ENCODE results near the gene STIM2.

Gene STIM2

GRCh38 chr4:26884026-26884425 lies 23.4 kb downstream of the STIM2 start:
- TF ChIP-seq TEAD4 (IDR thresholded peaks at IDR 0.05) (no peak), ZBTB7A (IDR thresholded peaks at IDR 0.05; ENCODE audit: low read depth) (no peak), USF1 (IDR thresholded peaks at IDR 0.05) (no peak)

- TF ChIP-seq CREB1 (IDR thresholded peaks at IDR 0.05; ENCODE audit: low read depth): no peak
- no peak for TF ChIP-seq NFIC (IDR thresholded peaks at IDR 0.05)
These were observed 23.9 kb downstream of the STIM2 start for GRCh38 chr4:26884486-26884988.

- TF ChIP-seq MAX (IDR thresholded peaks at IDR 0.05): no peak
- no peak for TF ChIP-seq REST (IDR thresholded peaks at IDR 0.05; ENCODE audit: low read depth)
- no peak for TF ChIP-seq CEBPB (IDR thresholded peaks at IDR 0.05)
- no peak for TF ChIP-seq TCF12 (IDR thresholded peaks at IDR 0.05; ENCODE audit: low read depth)
- TF ChIP-seq RAD21 (IDR thresholded peaks at IDR 0.05; ENCODE audit: low read depth): no peak
- TF ChIP-seq CREB1 (IDR thresholded peaks at IDR 0.05; ENCODE audit: low read depth): no peak
- TF ChIP-seq YY1 (IDR thresholded peaks at IDR 0.05; ENCODE audit: low read depth): no peak
- no peak for TF ChIP-seq FOXM1 (IDR thresholded peaks at IDR 0.05; ENCODE audit: borderline replicate concordance, low read depth)
- TF ChIP-seq EP300 (IDR thresholded peaks at IDR 0.05; ENCODE audit: borderline replicate concordance): no peak
- TF ChIP-seq NFIC (IDR thresholded peaks at IDR 0.05): no peak
- TF ChIP-seq ZBTB7A (IDR thresholded peaks at IDR 0.05; ENCODE audit: low read depth): no peak
- no peak for TF ChIP-seq EGR1 (IDR thresholded peaks at IDR 0.05)
- TF ChIP-seq TEAD4 (IDR thresholded peaks at IDR 0.05): no peak
- TF ChIP-seq TAF1 (IDR thresholded peaks at IDR 0.05; ENCODE audit: low read depth): no peak
- TF ChIP-seq USF1 (IDR thresholded peaks at IDR 0.05): no peak
These were observed 25.3 kb downstream of the STIM2 start for GRCh38 chr4:26885912-26886274.

GRCh38 chr4:26887143-26887542 lies 26.5 kb downstream of the STIM2 start:
- TF ChIP-seq NFIC (IDR thresholded peaks at IDR 0.05): no peak
- TF ChIP-seq CREB1 (IDR thresholded peaks at IDR 0.05; ENCODE audit: low read depth): no peak
- no peak for TF ChIP-seq ZBTB7A (IDR thresholded peaks at IDR 0.05; ENCODE audit: low read depth)
- no peak for TF ChIP-seq YY1 (IDR thresholded peaks at IDR 0.05; ENCODE audit: low read depth)
- no peak for TF ChIP-seq TEAD4 (IDR thresholded peaks at IDR 0.05)
- no peak for TF ChIP-seq RAD21 (IDR thresholded peaks at IDR 0.05; ENCODE audit: low read depth)
- no peak for TF ChIP-seq EP300 (IDR thresholded peaks at IDR 0.05; ENCODE audit: borderline replicate concordance)
- no peak for TF ChIP-seq TAF1 (IDR thresholded peaks at IDR 0.05; ENCODE audit: low read depth)
- TF ChIP-seq MAX (IDR thresholded peaks at IDR 0.05): no peak
- TF ChIP-seq REST (IDR thresholded peaks at IDR 0.05; ENCODE audit: low read depth): no peak
- no peak for TF ChIP-seq FOXM1 (IDR thresholded peaks at IDR 0.05; ENCODE audit: borderline replicate concordance, low read depth)
- no peak for TF ChIP-seq EGR1 (IDR thresholded peaks at IDR 0.05)

GRCh38 chr4:26887809-26888208 lies 27.2 kb downstream of the STIM2 start:
- TF ChIP-seq RAD21 (IDR thresholded peaks at IDR 0.05; ENCODE audit: low read depth) (no peak), TCF12 (IDR thresholded peaks at IDR 0.05; ENCODE audit: low read depth) (no peak), CEBPB (IDR thresholded peaks at IDR 0.05) (no peak), YY1 (IDR thresholded peaks at IDR 0.05; ENCODE audit: low read depth) (no peak), USF1 (IDR thresholded peaks at IDR 0.05) (no peak), EGR1 (IDR thresholded peaks at IDR 0.05) (no peak), TAF1 (IDR thresholded peaks at IDR 0.05; ENCODE audit: low read depth) (no peak), FOXM1 (IDR thresholded peaks at IDR 0.05; ENCODE audit: borderline replicate concordance, low read depth) (no peak), NFIC (IDR thresholded peaks at IDR 0.05) (no peak), ZBTB7A (IDR thresholded peaks at IDR 0.05; ENCODE audit: low read depth) (no peak), REST (IDR thresholded peaks at IDR 0.05; ENCODE audit: low read depth) (no peak), CREB1 (IDR thresholded peaks at IDR 0.05; ENCODE audit: low read depth) (no peak), TEAD4 (IDR thresholded peaks at IDR 0.05) (no peak)
